ENCODE measurements around the gene CDC42EP3. TPM values are rescaled to one million over a fixed set of nuclear protein-coding genes. Genes with fewer than 3 reads are reported as not detected.

Gene CDC42EP3
- polyA plus RNA-seq, 2 of the 4 experiments (the other 2 are of a cell fraction), result 23.8 to 39.1 TPM

DNA sequence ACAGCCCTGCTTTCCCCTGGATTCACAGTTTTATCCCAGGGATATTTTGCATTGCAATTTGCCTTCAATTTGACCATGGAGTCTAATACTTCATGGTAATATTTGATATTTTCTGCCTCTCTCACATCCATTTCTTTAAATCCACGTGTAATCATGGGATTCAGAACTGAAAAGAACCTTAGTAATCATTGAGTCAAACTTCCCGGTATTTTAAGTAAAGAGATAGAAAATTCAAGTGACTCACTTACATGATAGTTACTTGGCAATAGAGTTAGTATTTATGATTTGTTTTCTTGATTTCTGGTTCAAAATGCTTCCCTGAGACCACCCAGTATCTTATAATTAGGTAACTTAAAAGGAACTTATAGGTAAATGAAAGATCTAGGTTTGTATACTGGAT is 33.7 kb upstream of the CDC42EP3 start (continued):
- TF ChIP-seq PHF8 (IDR thresholded peaks at IDR 0.05; ENCODE audit: borderline replicate concordance, low read depth) (no peak), ZNF302 (CRISPR knock-in tag; IDR thresholded peaks at IDR 0.05) (no peak), HDAC2 (IDR thresholded peaks at IDR 0.05) (no peak)

- 48% methylated on average over 2 of the region's 2 CpGs for WGBS (ENCODE audit: missing lambda C conversion rate)
- FAIRE-seq, result peak; percentile 49
- peak; percentile 60 to 64; a peak in 5 of 6 replicates for ATAC-seq
- CTCF ChIA-PET, result no interaction called here
- no peak for DNase-seq (ENCODE audit: low read depth in 1 of 2, low spot score in 1 of 2)
- H3K4me2 ChIP-seq, result peak overlapping the region; percentile 25
- TF ChIP-seq GATA3 (IDR thresholded peaks at IDR 0.05; ENCODE audit: borderline replicate concordance) (peak; percentile 34; the same call in 1 of the 2 replicates), CEBPB (IDR thresholded peaks at IDR 0.05) (no peak)
- H3K4me3 ChIP-seq, result no peak overlapping the region
- H3K9me3 ChIP-seq, result no peaks in the 10 kb centered on the region
- H3K27ac ChIP-seq, result peak overlapping the region; percentile 20 to 60; a peak in 3 of 6 replicates
- H3K4me1 ChIP-seq, result peaks cover 16% of the 10 kb centered on the region
- POLR2A ChIA-PET, result no interaction called here
Observed at GRCh38 chr2:37698931-37699481, 27.6 kb upstream of the CDC42EP3 start.

DNA sequence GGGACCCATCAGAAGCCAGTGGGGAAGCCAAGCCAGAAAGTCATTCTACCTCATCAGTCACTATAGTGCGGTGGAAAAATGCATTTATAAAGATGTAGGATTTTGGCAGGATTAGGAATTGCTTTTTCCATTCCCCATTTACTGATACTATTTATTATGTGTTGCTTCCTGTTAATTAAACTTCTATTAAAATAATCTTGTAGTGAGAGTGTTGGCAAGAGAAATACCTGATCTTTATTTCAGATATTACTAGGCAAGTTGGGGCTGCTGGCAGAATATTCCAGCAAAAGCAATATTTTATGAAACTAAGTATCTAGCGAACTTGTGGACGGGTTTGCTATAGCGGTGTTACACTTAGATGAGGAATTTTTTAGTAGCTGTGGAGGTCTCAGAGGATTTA is 23.9 kb upstream of the CDC42EP3 start:
- H3K4me1 ChIP-seq, result peaks cover 16% of the 10 kb centered on the region
- no peak for ATAC-seq
- no peak for FAIRE-seq
- no peak overlapping the region for H3K27ac ChIP-seq
- TF ChIP-seq, protein P1, sequence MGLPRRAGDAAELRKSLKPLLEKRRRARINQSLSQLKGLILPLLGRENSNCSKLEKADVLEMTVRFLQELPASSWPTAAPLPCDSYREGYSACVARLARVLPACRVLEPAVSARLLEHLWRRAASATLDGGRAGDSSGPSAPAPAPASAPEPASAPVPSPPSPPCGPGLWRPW (IDR thresholded peaks at IDR 0.05), result no peak
- TF ChIP-seq EP300 (IDR thresholded peaks at IDR 0.05) (no peak), CHD2 (IDR thresholded peaks at IDR 0.05; ENCODE audit: low read length, partially characterized antibody) (no peak), RNF2 (IDR thresholded peaks at IDR 0.05; ENCODE audit: borderline replicate concordance, low read depth) (no peak), RCOR1 (IDR thresholded peaks at IDR 0.05; ENCODE audit: low read depth, low read length) (no peak), MYC (IDR thresholded peaks at IDR 0.05; ENCODE audit: borderline replicate concordance, low read length) (no peak), CBX2 (IDR thresholded peaks at IDR 0.05; ENCODE audit: borderline replicate concordance, low read depth) (no peak), HOXB5 (CRISPR knock-in tag; IDR thresholded peaks at IDR 0.05) (no peak), CTCF (IDR thresholded peaks at IDR 0.05) (no peak), HEYL (CRISPR knock-in tag; IDR thresholded peaks at IDR 0.05) (no peak), PHF8 (IDR thresholded peaks at IDR 0.05; ENCODE audit: borderline replicate concordance, low read depth) (no peak), HDAC2 (IDR thresholded peaks at IDR 0.05) (no peak), POLR2A (IDR thresholded peaks at IDR 0.05; ENCODE audit: low read length) (no peak), GATA3 (IDR thresholded peaks at IDR 0.05; ENCODE audit: borderline replicate concordance) (no peak)
- TF ChIP-seq, protein P2, sequence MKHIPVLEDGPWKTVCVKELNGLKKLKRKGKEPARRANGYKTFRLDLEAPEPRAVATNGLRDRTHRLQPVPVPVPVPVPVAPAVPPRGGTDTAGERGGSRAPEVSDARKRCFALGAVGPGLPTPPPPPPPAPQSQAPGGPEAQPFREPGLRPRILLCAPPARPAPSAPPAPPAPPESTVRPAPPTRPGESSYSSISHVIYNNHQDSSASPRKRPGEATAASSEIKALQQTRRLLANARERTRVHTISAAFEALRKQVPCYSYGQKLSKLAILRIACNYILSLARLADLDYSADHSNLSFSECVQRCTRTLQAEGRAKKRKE (CRISPR knock-in tag; IDR thresholded peaks at IDR 0.05; ENCODE audit: low read depth), result no peak
- TF ChIP-seq, protein P3, sequence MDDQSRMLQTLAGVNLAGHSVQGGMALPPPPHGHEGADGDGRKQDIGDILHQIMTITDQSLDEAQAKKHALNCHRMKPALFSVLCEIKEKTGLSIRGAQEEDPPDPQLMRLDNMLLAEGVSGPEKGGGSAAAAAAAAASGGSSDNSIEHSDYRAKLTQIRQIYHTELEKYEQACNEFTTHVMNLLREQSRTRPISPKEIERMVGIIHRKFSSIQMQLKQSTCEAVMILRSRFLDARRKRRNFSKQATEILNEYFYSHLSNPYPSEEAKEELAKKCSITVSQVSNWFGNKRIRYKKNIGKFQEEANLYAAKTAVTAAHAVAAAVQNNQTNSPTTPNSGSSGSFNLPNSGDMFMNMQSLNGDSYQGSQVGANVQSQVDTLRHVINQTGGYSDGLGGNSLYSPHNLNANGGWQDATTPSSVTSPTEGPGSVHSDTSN (IDR thresholded peaks at IDR 0.05), result no peak
- H3K4me3 ChIP-seq, result no peak overlapping the region
- POLR2A ChIA-PET, result no interaction called here
- no peak overlapping the region for H3K4me2 ChIP-seq
- CTCF ChIA-PET, result interaction anchor here (1.2 to 1.5 kb wide), 2 partner anchors 21 to 182 kb away, joined by 3 to 4 read pairs; no protein-coding TSS in a partner anchor
- 91% methylated on average over 4 of the region's 4 CpGs for WGBS (ENCODE audit: missing lambda C conversion rate)
- H3K9me3 ChIP-seq, result no peaks in the 10 kb centered on the region
- no peak for DNase-seq (ENCODE audit: low read depth in 1 of 2, low spot score in 1 of 2)

All from A549 (cell line).